NCI-H345 treated with DMSO at 0.1 percent for 48 hours (cell line): ENCODE measurements around the gene ATP6AP1.

ENCODE experiments used
- DNase-seq: peaks from one replicate; lab custom pipeline; 2025; ENCODE audit not compliant: unreplicated experiment; lab: John Stamatoyannopoulos, UW

ATP6AP1 gene

GRCh38 chrX:154430479-154430878 lies 2.0 kb downstream of the ATP6AP1 start:
- DNase-seq, result no peak

- no peak for DNase-seq
These were observed 2.4 kb downstream of the ATP6AP1 start for GRCh38 chrX:154430916-154431315.

- DNase-seq, result no peak
These were observed 2.9 kb downstream of the ATP6AP1 start for GRCh38 chrX:154431341-154431740.

- DNase-seq, result no peak
These were observed 3.7 kb downstream of the ATP6AP1 start for GRCh38 chrX:154432210-154432609.

- no peak for DNase-seq
These were observed 5.1 kb downstream of the ATP6AP1 start for GRCh38 chrX:154433605-154434004.

- no peak for DNase-seq
These were observed 6.1 kb downstream of the ATP6AP1 start for GRCh38 chrX:154434394-154435168.

- DNase-seq, result no peak
These were observed 6.8 kb downstream of the ATP6AP1 start for GRCh38 chrX:154435171-154435733.

GRCh38 chrX:154436374-154436982 lies 8.0 kb downstream of the ATP6AP1 start:
- peak; percentile 4 for DNase-seq

GRCh38 chrX:154436983-154437752 lies 8.7 kb downstream of the ATP6AP1 start, which contains the start of gene GDI1:
TSS of gene GDI1 (plus strand) at chrX:154437154. CDS start at chrX:154437255, 101 bp downstream.
- no peak for DNase-seq

- DNase-seq, result no peak
These were observed 9.8 kb downstream of the ATP6AP1 start for GRCh38 chrX:154437971-154438893.

GRCh38 chrX:154439841-154440240 lies 11.4 kb downstream of the ATP6AP1 start:
- no peak for DNase-seq

GRCh38 chrX:154440623-154441357 lies 12.3 kb downstream of the ATP6AP1 start:
- no peak for DNase-seq

GRCh38 chrX:154441564-154441963 lies 13.1 kb downstream of the ATP6AP1 start:
- no peak for DNase-seq

- no peak for DNase-seq
These were observed 13.7 kb downstream of the ATP6AP1 start for GRCh38 chrX:154441984-154442707.

- no peak for DNase-seq
These were observed 15.0 kb downstream of the ATP6AP1 start for GRCh38 chrX:154443479-154443910.

- DNase-seq, result peak; percentile 23
These were observed 15.7 kb downstream of the ATP6AP1 start, which contains the start of gene FAM50A for GRCh38 chrX:154443992-154444754. TSS of gene FAM50A (plus strand) at chrX:154444141. CDS start at chrX:154444236, 95 bp downstream.

- no peak for DNase-seq
These were observed 16.3 kb downstream of the ATP6AP1 start for GRCh38 chrX:154444755-154445246.

GRCh38 chrX:154445776-154446175 lies 17.3 kb downstream of the ATP6AP1 start:
- DNase-seq, result no peak
